GM23248 (cell line): ENCODE measurements around the gene SLC13A2.
"Not testable (repeated sequence)": the region's sequence is repeated elsewhere in the genome, so short reads cannot be mapped to it uniquely, and the experiment has no call there.

Source experiments
- EZH2 ChIP-seq: fragments of 200-600 bp; sonication (generic); IDR thresholded peaks from 2 replicates; pipeline ENCODE4 v1.6.1; 2018; ENCODE audit warnings: antibody characterized with exemption, mild to moderate bottlenecking; ENCODE audit not compliant: insufficient read depth, poor library complexity, severe bottlenecking
- EZH2phosphoT487 ChIP-seq: fragments of 200-600 bp; sonication (generic); IDR thresholded peaks from 2 replicates; pipeline ENCODE4 v1.6.1; 2018; ENCODE audit warnings: antibody characterized with exemption, moderate library complexity, mild to moderate bottlenecking, low read depth; ENCODE audit not compliant: insufficient read depth

DNA sequence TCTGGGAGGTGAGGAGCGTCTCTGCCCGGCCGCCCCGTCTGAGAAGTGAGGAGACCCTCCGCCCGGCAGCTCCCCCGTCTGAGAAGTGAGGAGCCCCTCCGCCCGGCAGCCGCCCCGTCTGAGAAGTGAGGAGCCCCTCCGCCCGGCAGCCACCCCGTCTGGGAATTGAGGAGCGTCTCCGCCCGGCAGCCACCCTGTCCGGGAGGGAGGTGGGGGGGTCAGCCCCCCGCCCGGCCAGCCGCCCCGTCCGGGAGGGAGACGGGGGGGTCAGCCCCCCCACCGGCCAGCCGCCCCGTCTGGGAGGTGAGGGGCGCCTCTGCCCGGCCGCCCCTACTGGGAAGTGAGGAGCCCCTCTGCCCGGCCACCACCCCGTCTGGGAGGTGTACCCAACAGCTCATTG lies 14.6 kb upstream of the SLC13A2 start:
- TF ChIP-seq EZH2phosphoT487, EZH2: not testable (repeated sequence)
